ENCODE data around the gene BACE2.

BACE2 gene

DNA sequence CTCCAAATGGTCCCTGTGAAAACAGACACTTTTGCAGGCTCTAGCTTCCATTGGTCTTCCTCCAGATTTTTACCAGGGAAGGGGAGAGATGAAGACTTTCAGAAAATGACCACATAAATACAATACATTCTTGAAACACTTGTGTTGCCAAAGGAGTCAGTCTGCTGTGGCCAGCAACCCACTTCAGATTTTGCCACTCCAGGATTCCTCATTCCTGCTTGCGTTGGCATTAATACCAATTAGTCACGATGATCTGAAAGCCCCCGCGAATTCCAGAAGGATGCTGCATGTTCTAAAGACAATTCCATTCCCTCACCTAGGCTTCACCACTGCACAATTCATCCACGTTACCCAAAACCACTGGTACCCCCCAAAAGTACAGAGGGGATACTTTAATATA is 7.9 kb upstream of the BACE2 start:
- H3K4me3 ChIP-seq (replicated peaks; ENCODE audit: low read depth, low read length), result no peak overlapping the region
- TF ChIP-seq, protein P1, sequence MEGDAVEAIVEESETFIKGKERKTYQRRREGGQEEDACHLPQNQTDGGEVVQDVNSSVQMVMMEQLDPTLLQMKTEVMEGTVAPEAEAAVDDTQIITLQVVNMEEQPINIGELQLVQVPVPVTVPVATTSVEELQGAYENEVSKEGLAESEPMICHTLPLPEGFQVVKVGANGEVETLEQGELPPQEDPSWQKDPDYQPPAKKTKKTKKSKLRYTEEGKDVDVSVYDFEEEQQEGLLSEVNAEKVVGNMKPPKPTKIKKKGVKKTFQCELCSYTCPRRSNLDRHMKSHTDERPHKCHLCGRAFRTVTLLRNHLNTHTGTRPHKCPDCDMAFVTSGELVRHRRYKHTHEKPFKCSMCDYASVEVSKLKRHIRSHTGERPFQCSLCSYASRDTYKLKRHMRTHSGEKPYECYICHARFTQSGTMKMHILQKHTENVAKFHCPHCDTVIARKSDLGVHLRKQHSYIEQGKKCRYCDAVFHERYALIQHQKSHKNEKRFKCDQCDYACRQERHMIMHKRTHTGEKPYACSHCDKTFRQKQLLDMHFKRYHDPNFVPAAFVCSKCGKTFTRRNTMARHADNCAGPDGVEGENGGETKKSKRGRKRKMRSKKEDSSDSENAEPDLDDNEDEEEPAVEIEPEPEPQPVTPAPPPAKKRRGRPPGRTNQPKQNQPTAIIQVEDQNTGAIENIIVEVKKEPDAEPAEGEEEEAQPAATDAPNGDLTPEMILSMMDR (IDR thresholded peaks at IDR 0.05; ENCODE audit: low read length, missing control alignments), result no peak
- no peak for DNase-seq (ENCODE audit: low read depth)

DNA sequence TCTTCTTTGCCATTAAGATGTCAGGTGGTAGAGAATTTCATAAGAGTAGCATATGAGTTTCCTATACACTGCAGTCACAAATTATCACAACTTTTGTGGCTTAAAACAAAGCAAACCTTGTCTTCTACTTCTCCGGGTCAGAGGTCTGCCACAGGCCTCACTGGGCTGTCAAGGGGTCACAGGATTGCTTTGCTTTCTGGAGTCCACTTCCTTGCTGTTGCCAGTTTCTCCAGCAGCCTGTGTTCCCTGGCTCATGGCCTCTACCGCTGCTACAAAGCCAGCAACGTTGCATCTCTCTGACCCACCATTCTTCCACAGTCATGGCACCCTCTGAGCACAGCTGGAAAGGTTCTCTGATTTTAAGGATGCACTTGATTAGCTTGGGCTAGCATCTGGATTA is 6.5 kb upstream of the BACE2 start:
- DNase-seq (ENCODE audit: low read depth), result no peak
- TF ChIP-seq, protein P1 (IDR thresholded peaks at IDR 0.05; ENCODE audit: low read length, missing control alignments), result no peak
- H3K4me3 ChIP-seq (replicated peaks; ENCODE audit: low read depth, low read length), result no peak overlapping the region

DNA sequence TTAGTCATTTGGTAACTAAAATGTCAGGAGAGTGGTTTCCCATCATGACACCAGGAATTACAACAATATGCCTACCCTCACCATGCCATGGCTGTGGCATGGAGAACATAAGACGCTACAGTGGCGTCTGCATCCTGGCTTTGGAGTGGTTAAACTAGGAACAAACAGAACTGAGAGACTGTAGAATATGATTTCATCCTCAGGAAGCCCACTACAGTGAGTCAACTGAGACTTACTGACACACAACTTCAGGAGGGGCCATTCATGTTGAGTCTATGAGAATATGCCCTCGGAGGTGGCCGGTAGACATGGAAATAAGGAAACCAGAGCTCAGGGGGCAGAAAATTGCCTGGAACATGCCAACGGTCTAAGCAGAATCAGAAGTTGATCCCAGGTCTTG is 5.9 kb upstream of the BACE2 start:
- DNase-seq (ENCODE audit: low read depth), result no peak
- TF ChIP-seq, protein P1 (IDR thresholded peaks at IDR 0.05; ENCODE audit: low read length, missing control alignments), result no peak
- no peak overlapping the region for H3K4me3 ChIP-seq (replicated peaks; ENCODE audit: low read depth, low read length)

GRCh38 chr21:41163091-41163490 is 4.9 kb upstream of the BACE2 start:
- DNase-seq (ENCODE audit: low read depth), result no peak
- no peak overlapping the region for H3K4me3 ChIP-seq (replicated peaks; ENCODE audit: low read depth, low read length)
- TF ChIP-seq, protein P1 (IDR thresholded peaks at IDR 0.05; ENCODE audit: low read length, missing control alignments), result no peak

GRCh38 chr21:41164052-41164451 is 3.9 kb upstream of the BACE2 start:
- no peak overlapping the region for H3K4me3 ChIP-seq (replicated peaks; ENCODE audit: low read depth, low read length)
- TF ChIP-seq, protein P1 (IDR thresholded peaks at IDR 0.05; ENCODE audit: low read length, missing control alignments), result no peak
- DNase-seq (ENCODE audit: low read depth), result no peak

GRCh38 chr21:41164981-41165655 is 2.8 kb upstream of the BACE2 start:
- TF ChIP-seq, protein P1 (IDR thresholded peaks at IDR 0.05; ENCODE audit: low read length, missing control alignments), result no peak
- no peak overlapping the region for H3K4me3 ChIP-seq (replicated peaks; ENCODE audit: low read depth, low read length)
- peak; percentile 29 for DNase-seq (ENCODE audit: low read depth)

- peak overlapping the region; percentile 72 for H3K4me3 ChIP-seq (replicated peaks; ENCODE audit: low read depth, low read length)
- TF ChIP-seq, protein P1 (IDR thresholded peaks at IDR 0.05; ENCODE audit: low read length, missing control alignments), result no peak
- no peak for DNase-seq (ENCODE audit: low read depth)
Observed at GRCh38 chr21:41166884-41167283, 1.1 kb upstream of the BACE2 start.

Measured in fibroblast of pulmonary artery (primary cell).